Prostate gland (tissue), 2 donors: ENCODE results near the gene CSGALNACT2.

Experiments used
- CTCF ChIP-seq, 4 experiments: fragments of 200-600 bp in 2 of 4; fragments of 450-650 bp in 2 of 4; sonication (generic) in 2 of 4; IDR thresholded peaks; 1 replicate in 3 of 4; 2 replicates in 1 of 4; pipeline ENCODE4 v1.5.1; 2016 to 2019; ENCODE audit warnings: antibody characterized with exemption in 4 of 4, mild to moderate bottlenecking in 2 of 4, moderate library complexity in 2 of 4
- POLR2A ChIP-seq: fragments of 450-650 bp; IDR thresholded peaks from one replicate; pipeline ENCODE4 v1.6.1; 2016; ENCODE audit warnings: antibody characterized with exemption, mild to moderate bottlenecking
- POLR2AphosphoS5 ChIP-seq: sonication (generic); formaldehyde crosslinking; IDR thresholded peaks from one replicate; pipeline ENCODE4 v1.6.1; 2017; ENCODE audit warnings: antibody characterized with exemption

- TF ChIP-seq CTCF (IDR thresholded peaks at IDR 0.05): no peak
- TF ChIP-seq POLR2A: no peak
- TF ChIP-seq POLR2AphosphoS5: no peak
Measured at GRCh38 chr10:43234471-43235041, 96.3 kb downstream of the CSGALNACT2 start.
